Urothelium cell line (cell line): ENCODE results near the gene WBP1L.

Experiments
- DNase-seq: peaks from one replicate; pipeline ENCODE4 v3.0.0; 2011; ENCODE audit warnings: low spot score, mixed read lengths
- FAIRE-seq: peaks from 2 replicates; lab custom pipeline; 2011; peaks lifted over from hg19 to GRCh38; lab: Jason Lieb, UNC

WBP1L gene

GRCh38 chr10:102777711-102778453, 34.1 kb downstream of the WBP1L start:
- DNase-seq (no peak), FAIRE-seq (no peak)

- no peak for DNase-seq
- FAIRE-seq, result no peak
These were observed 35.0 kb downstream of the WBP1L start for GRCh38 chr10:102778781-102779180.

GRCh38 chr10:102779680-102780526, 36.2 kb downstream of the WBP1L start:
- DNase-seq (no peak), FAIRE-seq (no peak)

GRCh38 chr10:102780527-102780808, 36.7 kb downstream of the WBP1L start:
- DNase-seq (no peak), FAIRE-seq (no peak)

GRCh38 chr10:102781090-102781920, 37.6 kb downstream of the WBP1L start:
- FAIRE-seq (no peak), DNase-seq (no peak)

- DNase-seq, result no peak
- no peak for FAIRE-seq
These were observed 38.3 kb downstream of the WBP1L start for GRCh38 chr10:102781921-102782557.

GRCh38 chr10:102782673-102783551, 39.2 kb downstream of the WBP1L start:
- DNase-seq, result no peak
- FAIRE-seq, result no peak

GRCh38 chr10:102783568-102783967, 39.8 kb downstream of the WBP1L start:
- DNase-seq, result no peak
- FAIRE-seq, result no peak

GRCh38 chr10:102785818-102786217, 42.1 kb downstream of the WBP1L start:
- DNase-seq (no peak), FAIRE-seq (no peak)

GRCh38 chr10:102791754-102792395, 48.1 kb downstream of the WBP1L start:
- FAIRE-seq (no peak), DNase-seq (no peak)

GRCh38 chr10:102795453-102796406, 52.0 kb downstream of the WBP1L start:
- FAIRE-seq (no peak), DNase-seq (no peak)

- FAIRE-seq, result no peak
- DNase-seq, result no peak
These were observed 52.8 kb downstream of the WBP1L start for GRCh38 chr10:102796407-102797176.

- DNase-seq, result no peak
- no peak for FAIRE-seq
These were observed 56.1 kb downstream of the WBP1L start for GRCh38 chr10:102799691-102800471.

GRCh38 chr10:102800611-102801335, 57.0 kb downstream of the WBP1L start:
- no peak for DNase-seq
- no peak for FAIRE-seq

- DNase-seq, result no peak
- no peak for FAIRE-seq
These were observed 57.7 kb downstream of the WBP1L start for GRCh38 chr10:102801496-102801895.

GRCh38 chr10:102801978-102802377, 58.2 kb downstream of the WBP1L start:
- DNase-seq (no peak), FAIRE-seq (no peak)
